A204.1 (cell line): ENCODE data around the gene ANKRD60.

Source experiments
- FAIRE-seq: peaks from 2 replicates; lab custom pipeline; 2012; peaks lifted over from hg19 to GRCh38; lab: Jason Lieb, UNC

ANKRD60 gene

GRCh38 chr20:58223358-58223941 lies 5.0 kb downstream of the ANKRD60 start:
- FAIRE-seq: no peak

- no peak for FAIRE-seq
Observed at GRCh38 chr20:58222446-58222845, 6.0 kb downstream of the ANKRD60 start.

GRCh38 chr20:58219342-58219700 lies 9.1 kb downstream of the ANKRD60 start:
- FAIRE-seq: no peak

- no peak for FAIRE-seq
Observed at GRCh38 chr20:58218665-58219341, 9.7 kb downstream of the ANKRD60 start.

GRCh38 chr20:58216334-58216733 lies 12.1 kb downstream of the ANKRD60 start:
- no peak for FAIRE-seq

GRCh38 chr20:58215116-58215515 lies 13.3 kb downstream of the ANKRD60 start:
- FAIRE-seq: no peak

- FAIRE-seq: no peak
Observed at GRCh38 chr20:58214310-58214709, 14.1 kb downstream of the ANKRD60 start.

GRCh38 chr20:58213716-58214115 lies 14.7 kb downstream of the ANKRD60 start:
- no peak for FAIRE-seq

GRCh38 chr20:58213121-58213520 lies 15.3 kb downstream of the ANKRD60 start:
- FAIRE-seq: no peak

- FAIRE-seq: no peak
Observed at GRCh38 chr20:58212636-58213035, 15.8 kb downstream of the ANKRD60 start.

- no peak for FAIRE-seq
Observed at GRCh38 chr20:58210398-58210747, 18.1 kb downstream of the ANKRD60 start.

GRCh38 chr20:58209652-58210397 lies 18.6 kb downstream of the ANKRD60 start:
- no peak for FAIRE-seq

GRCh38 chr20:58208944-58209343 lies 19.5 kb downstream of the ANKRD60 start:
- no peak for FAIRE-seq

GRCh38 chr20:58205850-58206249 lies 22.6 kb downstream of the ANKRD60 start:
- FAIRE-seq: no peak

GRCh38 chr20:58202044-58202443 lies 26.4 kb downstream of the ANKRD60 start:
- FAIRE-seq: no peak

- no peak for FAIRE-seq
Observed at GRCh38 chr20:58201616-58202015, 26.8 kb downstream of the ANKRD60 start.

- no peak for FAIRE-seq
Observed at GRCh38 chr20:58199469-58199868, 29.0 kb downstream of the ANKRD60 start.

GRCh38 chr20:58198901-58199355 lies 29.5 kb downstream of the ANKRD60 start:
- no peak for FAIRE-seq

GRCh38 chr20:58198384-58198783 lies 30.1 kb downstream of the ANKRD60 start:
- FAIRE-seq: no peak

- FAIRE-seq: no peak
Observed at GRCh38 chr20:58197185-58197469, 31.3 kb downstream of the ANKRD60 start.

GRCh38 chr20:58196402-58197184 lies 31.9 kb downstream of the ANKRD60 start:
- FAIRE-seq: no peak

GRCh38 chr20:58195047-58195446 lies 33.4 kb downstream of the ANKRD60 start:
- no peak for FAIRE-seq

- FAIRE-seq: no peak
Observed at GRCh38 chr20:58194175-58194791, 34.2 kb downstream of the ANKRD60 start.
